ENCODE results near the gene TFIP11.

TFIP11 gene

GRCh38 chr22:26461188-26461810, 51.0 kb downstream of the TFIP11 start:
- H3K4me1 ChIP-seq (ENCODE audit: insufficient read depth, low read length, severe bottlenecking): peaks cover 7% of the 10 kb centered on the region
- H3K27me3 ChIP-seq (ENCODE audit: insufficient read depth, low read length): no peaks in the 10 kb centered on the region
- no peaks in the 10 kb centered on the region for H3K9me2 ChIP-seq (ENCODE audit: low read depth, low read length)
- H3K9me3 ChIP-seq (ENCODE audit: low read length): no peaks in the 10 kb centered on the region
- peaks cover 94% of the 10 kb centered on the region for H3K36me3 ChIP-seq (ENCODE audit: insufficient read depth, low read length)
- H3K4me2 ChIP-seq (ENCODE audit: low read length): no peak overlapping the region
- H2AFZ ChIP-seq (ENCODE audit: low read length): no peak overlapping the region
- H3K79me2 ChIP-seq (ENCODE audit: insufficient read depth, low read length): peaks cover 9% of the 10 kb centered on the region
- H4K20me1 ChIP-seq (ENCODE audit: insufficient read depth, low read length): no peaks in the 10 kb centered on the region
- H3F3A ChIP-seq (ENCODE audit: insufficient read depth, low read length): no peaks in the 10 kb centered on the region
- TF ChIP-seq CTCF (IDR thresholded peaks at IDR 0.05; ENCODE audit: low read length) (peak; percentile 89), EZH2 (IDR thresholded peaks at IDR 0.05; ENCODE audit: borderline replicate concordance, low read length) (no peak)
- no peak overlapping the region for H3K4me3 ChIP-seq (ENCODE audit: low read depth, low read length, poor library complexity, severe bottlenecking)
- no peak overlapping the region for H3K9ac ChIP-seq (ENCODE audit: low read length)
- no peak overlapping the region for H3K27ac ChIP-seq (ENCODE audit: low read depth, low read length, poor library complexity, severe bottlenecking)

GRCh38 chr22:26460202-26460601, 52.1 kb downstream of the TFIP11 start:
- H4K20me1 ChIP-seq (ENCODE audit: insufficient read depth, low read length): no peaks in the 10 kb centered on the region
- no peak overlapping the region for H3K27ac ChIP-seq (ENCODE audit: low read depth, low read length, poor library complexity, severe bottlenecking)
- H2AFZ ChIP-seq (ENCODE audit: low read length): no peak overlapping the region
- TF ChIP-seq CTCF (IDR thresholded peaks at IDR 0.05; ENCODE audit: low read length) (no peak), EZH2 (IDR thresholded peaks at IDR 0.05; ENCODE audit: borderline replicate concordance, low read length) (no peak)
- no peaks in the 10 kb centered on the region for H3F3A ChIP-seq (ENCODE audit: insufficient read depth, low read length)
- peaks cover 7% of the 10 kb centered on the region for H3K4me1 ChIP-seq (ENCODE audit: insufficient read depth, low read length, severe bottlenecking)
- H3K9me3 ChIP-seq (ENCODE audit: low read length): no peaks in the 10 kb centered on the region
- no peak overlapping the region for H3K9ac ChIP-seq (ENCODE audit: low read length)
- H3K79me2 ChIP-seq (ENCODE audit: insufficient read depth, low read length): peaks cover 9% of the 10 kb centered on the region
- H3K36me3 ChIP-seq (ENCODE audit: insufficient read depth, low read length): peaks cover 90% of the 10 kb centered on the region
- H3K9me2 ChIP-seq (ENCODE audit: low read depth, low read length): no peaks in the 10 kb centered on the region
- no peak overlapping the region for H3K4me3 ChIP-seq (ENCODE audit: low read depth, low read length, poor library complexity, severe bottlenecking)
- no peak overlapping the region for H3K4me2 ChIP-seq (ENCODE audit: low read length)
- no peaks in the 10 kb centered on the region for H3K27me3 ChIP-seq (ENCODE audit: insufficient read depth, low read length)

GRCh38 chr22:26457661-26458272, 54.5 kb downstream of the TFIP11 start:
- no peak overlapping the region for H3K4me2 ChIP-seq (ENCODE audit: low read length)
- H3K4me1 ChIP-seq (ENCODE audit: insufficient read depth, low read length, severe bottlenecking): no peaks in the 10 kb centered on the region
- H3K9ac ChIP-seq (ENCODE audit: low read length): no peak overlapping the region
- peaks cover 81% of the 10 kb centered on the region for H3K36me3 ChIP-seq (ENCODE audit: insufficient read depth, low read length)
- H2AFZ ChIP-seq (ENCODE audit: low read length): no peak overlapping the region
- H3K9me3 ChIP-seq (ENCODE audit: low read length): no peaks in the 10 kb centered on the region
- H3K4me3 ChIP-seq (ENCODE audit: low read depth, low read length, poor library complexity, severe bottlenecking): no peak overlapping the region
- no peak for TF ChIP-seq EZH2 (IDR thresholded peaks at IDR 0.05; ENCODE audit: borderline replicate concordance, low read length)
- TF ChIP-seq CTCF (IDR thresholded peaks at IDR 0.05; ENCODE audit: low read length): no peak
- H3K27ac ChIP-seq (ENCODE audit: low read depth, low read length, poor library complexity, severe bottlenecking): no peak overlapping the region
- H3F3A ChIP-seq (ENCODE audit: insufficient read depth, low read length): no peaks in the 10 kb centered on the region
- peaks cover 9% of the 10 kb centered on the region for H3K79me2 ChIP-seq (ENCODE audit: insufficient read depth, low read length)
- H3K27me3 ChIP-seq (ENCODE audit: insufficient read depth, low read length): no peaks in the 10 kb centered on the region
- H4K20me1 ChIP-seq (ENCODE audit: insufficient read depth, low read length): no peaks in the 10 kb centered on the region
- no peaks in the 10 kb centered on the region for H3K9me2 ChIP-seq (ENCODE audit: low read depth, low read length)
